Panc1 (cell line): ENCODE measurements around the gene NECTIN1. TPM values are rescaled to one million over a fixed set of nuclear protein-coding genes. Genes with fewer than 3 reads are reported as not detected.

Experiments used
- ATAC-seq: fragments of 200-7000 bp; cut with Tn5 transposase; 2 replicates; pipeline ENCODE4 v1.9.1; 2020; ENCODE audit warnings: mild to moderate bottlenecking, moderate library complexity
- BruUV-seq: library from RNA; stranded (reverse); fragments of 400-500 nt; replicated peaks from 2 replicates; lab custom pipeline; 2021; lab: Mats Ljungman, UMichigan
- CTCF ChIA-PET: fragments of 300-600 bp; sonication (Branson Sonifier 250); formaldehyde crosslinking; loops from one replicate; lab custom pipeline; 2022; ENCODE audit warnings: antibody characterized with exemption; lab: Charles Lee
- POLR2A ChIA-PET: fragments of 300-600 bp; sonication (Branson Sonifier 250); formaldehyde crosslinking; loops from one replicate; lab custom pipeline; 2022; ENCODE audit warnings: antibody characterized with exemption; lab: Charles Lee
- DNase-seq: peaks from one replicate; pipeline ENCODE4 v3.0.0-alpha.2; 2010; ENCODE audit warnings: low read depth, low spot score
- H3K27ac ChIP-seq: 2 replicates; pipeline ENCODE4 v1.5.1; 2011; ENCODE audit warnings: mild to moderate bottlenecking, low read length, inconsistent platforms
- H3K27me3 ChIP-seq: fragments of 200-500 bp; sonication (Bioruptor generic); 2 replicates; pipeline ENCODE4 v1.6.0; 2014; ENCODE audit warnings: low read length, inconsistent platforms; ENCODE audit not compliant: control insufficient read depth, insufficient read depth
- H3K36me3 ChIP-seq: fragments of 200-500 bp; sonication (Bioruptor generic); 2 replicates; pipeline ENCODE4 v1.5.1; 2014; ENCODE audit warnings: inconsistent platforms, mild to moderate bottlenecking, low read length, moderate library complexity; ENCODE audit not compliant: control insufficient read depth, insufficient read depth
- H3K4me1 ChIP-seq: 2 replicates; pipeline ENCODE4 v1.5.1; 2011; ENCODE audit warnings: inconsistent platforms, mild to moderate bottlenecking, low read length, moderate library complexity; ENCODE audit not compliant: control insufficient read depth, insufficient read depth
- H3K4me3 ChIP-seq, 2 experiments: 2 replicates each; pipeline ENCODE4 v1.5.1; 2011 to 2012; ENCODE audit warnings: low read depth in 2 of 2, low read length in 2 of 2, mild to moderate bottlenecking in 2 of 2, inconsistent platforms in 1 of 2, moderate library complexity in 1 of 2
- H3K9me3 ChIP-seq: fragments of 200-500 bp; sonication (Bioruptor generic); 2 replicates; pipeline ENCODE4 v1.5.1; 2014; ENCODE audit warnings: low read depth, mild to moderate bottlenecking, inconsistent platforms, low read length, moderate library complexity; ENCODE audit not compliant: control insufficient read depth, insufficient read depth
- POLR2AphosphoS5 ChIP-seq: IDR thresholded peaks from 2 replicates; pipeline ENCODE4 v1.6.1; 2012; ENCODE audit warnings: mild to moderate bottlenecking, low read depth, low read length, moderate library complexity
- SIN3A ChIP-seq: IDR thresholded peaks from 2 replicates; pipeline ENCODE4 v1.6.1; 2012; ENCODE audit warnings: low read depth, mild to moderate bottlenecking, low read length, moderate library complexity, borderline replicate concordance; ENCODE audit not compliant: insufficient read depth
- TCF7L2 ChIP-seq: IDR thresholded peaks from 2 replicates; pipeline ENCODE4 v1.6.1; 2011; ENCODE audit warnings: mild to moderate bottlenecking, low read depth, low read length, inconsistent platforms
- in situ Hi-C: cut with HindIII; loops from 2 replicates; pipeline ENCODE4 v1.10.0; 2016; ENCODE audit warnings: low sequenced_read_pairs, low pct_unique_long_range_greater_than_20kb
- intact Hi-C: fragments of 100-400 bp; cut with micrococcal nuclease; formaldehyde crosslinking; loops from one replicate; pipeline ENCODE4 v1.10.0; 2022; ENCODE audit not compliant: unreplicated experiment
- total RNA-seq: library from RNA; stranded (reverse); gene quantifications from one replicate; pipeline ENCODE4 v1.2.1, GENCODE V29; 2021; ENCODE audit not compliant: unreplicated experiment
- TF ChIP-seq, protein P1 (sequence below): fragments of 450-650 bp; IDR thresholded peaks from 2 replicates; pipeline ENCODE4 v1.5.1; 2017; ENCODE audit warnings: mild to moderate bottlenecking
- TF ChIP-seq, protein P2 (sequence below), 2 experiments: IDR thresholded peaks; 2 replicates each; pipeline ENCODE4 v1.6.1; 2011 to 2012; ENCODE audit warnings: low read depth in 2 of 2, control low read depth in 1 of 2, low read length in 1 of 2, mild to moderate bottlenecking in 1 of 2, moderate library complexity in 1 of 2; ENCODE audit not compliant: insufficient read depth in 1 of 2

The NECTIN1 gene
- total RNA-seq, 1 experiment from 2014 or later = 14.6 TPM

DNA sequence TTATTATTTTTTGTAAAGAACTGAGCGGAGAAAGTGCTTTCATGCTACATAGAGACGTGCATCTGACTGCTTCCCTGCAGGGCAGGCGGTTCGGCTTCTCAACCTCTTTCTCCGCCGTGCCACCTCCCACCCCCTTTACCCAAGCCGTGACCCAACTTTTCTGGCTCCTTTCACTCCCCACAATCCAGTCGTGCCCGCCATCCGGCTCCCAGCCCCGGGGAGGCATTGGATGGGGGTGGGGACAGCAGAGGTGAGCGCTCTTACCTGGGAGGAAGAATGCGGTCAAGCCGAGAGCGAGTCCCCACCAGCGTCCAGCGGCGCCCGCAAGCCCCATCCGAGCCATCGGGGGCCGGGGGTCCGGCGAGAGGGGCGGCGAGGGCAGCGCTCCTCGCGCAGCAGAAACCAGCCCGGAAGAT lies 781 bp downstream of the NECTIN1 start:
- H3K4me3 ChIP-seq = peak overlapping the region; percentile 51 to 65
- H3K36me3 ChIP-seq = no peaks in the 10 kb centered on the region; the same call in 1 of the 2 replicates
- BruUV-seq = no TSS peak
- H3K27me3 ChIP-seq = peaks cover 6% of the 10 kb centered on the region
- in situ Hi-C loops (no loop called here), intact Hi-C loops (loop anchor here (2.0 to 10.0 kb wide), 3 partner anchors 59 to 377 kb away; no protein-coding TSS in a partner anchor)
- DNase-seq (no peak), ATAC-seq (no peak)
- ChIA-PET CTCF (interaction anchor here (1.0 kb wide), 1 partner anchor 380 kb away, joined by 3 read pairs; no protein-coding TSS in a partner anchor), POLR2A (no interaction called here)
- no peak for TF ChIP-seq TCF7L2
- no peak for TF ChIP-seq POLR2AphosphoS5
- TF ChIP-seq, protein P1, sequence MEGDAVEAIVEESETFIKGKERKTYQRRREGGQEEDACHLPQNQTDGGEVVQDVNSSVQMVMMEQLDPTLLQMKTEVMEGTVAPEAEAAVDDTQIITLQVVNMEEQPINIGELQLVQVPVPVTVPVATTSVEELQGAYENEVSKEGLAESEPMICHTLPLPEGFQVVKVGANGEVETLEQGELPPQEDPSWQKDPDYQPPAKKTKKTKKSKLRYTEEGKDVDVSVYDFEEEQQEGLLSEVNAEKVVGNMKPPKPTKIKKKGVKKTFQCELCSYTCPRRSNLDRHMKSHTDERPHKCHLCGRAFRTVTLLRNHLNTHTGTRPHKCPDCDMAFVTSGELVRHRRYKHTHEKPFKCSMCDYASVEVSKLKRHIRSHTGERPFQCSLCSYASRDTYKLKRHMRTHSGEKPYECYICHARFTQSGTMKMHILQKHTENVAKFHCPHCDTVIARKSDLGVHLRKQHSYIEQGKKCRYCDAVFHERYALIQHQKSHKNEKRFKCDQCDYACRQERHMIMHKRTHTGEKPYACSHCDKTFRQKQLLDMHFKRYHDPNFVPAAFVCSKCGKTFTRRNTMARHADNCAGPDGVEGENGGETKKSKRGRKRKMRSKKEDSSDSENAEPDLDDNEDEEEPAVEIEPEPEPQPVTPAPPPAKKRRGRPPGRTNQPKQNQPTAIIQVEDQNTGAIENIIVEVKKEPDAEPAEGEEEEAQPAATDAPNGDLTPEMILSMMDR = no peak
- TF ChIP-seq, protein P2, sequence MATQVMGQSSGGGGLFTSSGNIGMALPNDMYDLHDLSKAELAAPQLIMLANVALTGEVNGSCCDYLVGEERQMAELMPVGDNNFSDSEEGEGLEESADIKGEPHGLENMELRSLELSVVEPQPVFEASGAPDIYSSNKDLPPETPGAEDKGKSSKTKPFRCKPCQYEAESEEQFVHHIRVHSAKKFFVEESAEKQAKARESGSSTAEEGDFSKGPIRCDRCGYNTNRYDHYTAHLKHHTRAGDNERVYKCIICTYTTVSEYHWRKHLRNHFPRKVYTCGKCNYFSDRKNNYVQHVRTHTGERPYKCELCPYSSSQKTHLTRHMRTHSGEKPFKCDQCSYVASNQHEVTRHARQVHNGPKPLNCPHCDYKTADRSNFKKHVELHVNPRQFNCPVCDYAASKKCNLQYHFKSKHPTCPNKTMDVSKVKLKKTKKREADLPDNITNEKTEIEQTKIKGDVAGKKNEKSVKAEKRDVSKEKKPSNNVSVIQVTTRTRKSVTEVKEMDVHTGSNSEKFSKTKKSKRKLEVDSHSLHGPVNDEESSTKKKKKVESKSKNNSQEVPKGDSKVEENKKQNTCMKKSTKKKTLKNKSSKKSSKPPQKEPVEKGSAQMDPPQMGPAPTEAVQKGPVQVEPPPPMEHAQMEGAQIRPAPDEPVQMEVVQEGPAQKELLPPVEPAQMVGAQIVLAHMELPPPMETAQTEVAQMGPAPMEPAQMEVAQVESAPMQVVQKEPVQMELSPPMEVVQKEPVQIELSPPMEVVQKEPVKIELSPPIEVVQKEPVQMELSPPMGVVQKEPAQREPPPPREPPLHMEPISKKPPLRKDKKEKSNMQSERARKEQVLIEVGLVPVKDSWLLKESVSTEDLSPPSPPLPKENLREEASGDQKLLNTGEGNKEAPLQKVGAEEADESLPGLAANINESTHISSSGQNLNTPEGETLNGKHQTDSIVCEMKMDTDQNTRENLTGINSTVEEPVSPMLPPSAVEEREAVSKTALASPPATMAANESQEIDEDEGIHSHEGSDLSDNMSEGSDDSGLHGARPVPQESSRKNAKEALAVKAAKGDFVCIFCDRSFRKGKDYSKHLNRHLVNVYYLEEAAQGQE (IDR thresholded peaks at IDR 0.05; ENCODE audit: insufficient read depth in 1 of 2, low read depth in 2 of 2, low read length in 1 of 2) = no peak
- TF ChIP-seq SIN3A = no peak
- peak overlapping the region; percentile 24; the same call in 1 of the 2 replicates for H3K27ac ChIP-seq
- no peaks in the 10 kb centered on the region for H3K9me3 ChIP-seq
- H3K4me1 ChIP-seq = peaks cover 15% of the 10 kb centered on the region

DNA sequence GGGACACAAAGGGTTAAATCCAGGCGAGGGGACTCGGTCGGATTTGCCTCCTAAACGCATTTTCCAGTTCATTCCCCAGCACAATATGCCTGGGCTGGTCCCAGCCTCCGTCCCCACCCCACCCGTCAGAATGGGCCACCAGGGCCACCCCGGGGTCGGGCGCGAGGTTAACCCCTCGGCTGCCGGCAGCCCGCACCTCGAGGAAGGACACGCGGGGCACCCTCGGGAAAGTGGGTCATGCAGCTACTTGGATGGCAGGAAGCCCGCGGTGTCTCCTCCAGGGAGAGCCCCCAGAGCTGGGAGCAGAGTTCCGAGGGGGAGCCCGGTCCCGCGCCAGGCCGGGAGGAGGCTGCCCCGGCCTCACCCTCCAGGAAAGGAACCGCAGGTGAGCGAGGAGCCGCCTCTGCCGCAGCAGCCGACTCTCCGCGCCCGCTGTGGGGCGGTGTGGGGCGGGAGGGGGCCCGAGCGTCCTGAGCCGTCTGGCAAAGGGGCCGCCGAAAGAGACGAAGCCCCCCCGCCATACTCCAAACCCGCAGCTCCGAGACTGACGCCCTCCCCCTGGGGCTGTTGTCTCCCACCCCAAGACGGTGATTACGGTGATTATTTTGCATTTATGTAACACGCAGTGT lies 1.4 kb downstream of the NECTIN1 start:
- Histone ChIP-seq H3K4me1 (peaks cover 15% of the 10 kb centered on the region), H3K36me3 (no peaks in the 10 kb centered on the region; the same call in 1 of the 2 replicates), H3K27me3 (peaks cover 6% of the 10 kb centered on the region), H3K27ac (no peak overlapping the region), H3K9me3 (no peaks in the 10 kb centered on the region), H3K4me3 (peak overlapping the region; percentile 51 to 65)
- DNase-seq (no peak), ATAC-seq (no peak)
- ChIA-PET CTCF (interaction anchor here (1.0 kb wide), 1 partner anchor 381 kb away, joined by 3 read pairs; no protein-coding TSS in a partner anchor), POLR2A (no interaction called here)
- TF ChIP-seq SIN3A = no peak
- TF ChIP-seq, protein P1 = peak; percentile 69
- TF ChIP-seq, protein P2 (IDR thresholded peaks at IDR 0.05; ENCODE audit: insufficient read depth in 1 of 2, low read depth in 2 of 2, low read length in 1 of 2) = no peak
- BruUV-seq = no TSS peak
- intact Hi-C loops (loop anchor here (2.0 to 10.0 kb wide), 3 partner anchors 59 to 377 kb away; no protein-coding TSS in a partner anchor), in situ Hi-C loops (no loop called here)
